Body of pancreas (tissue), 4 donors: ENCODE results near the gene TAMALIN. TPM values are rescaled to one million over a fixed set of nuclear protein-coding genes. Genes with fewer than 3 reads are reported as not detected.
A peak's percentile ranks its signal among the peaks of the same experiment; 100 is the strongest.

ENCODE experiments used
- ATAC-seq: fragments of 150-250 bp; one replicate; pipeline ENCODE4 v1.9.1; 2016
- DNase-seq, 4 donors: peaks; one replicate each; pipeline ENCODE4 v3.0.0-alpha.2; 2019
- H3K27ac ChIP-seq, 4 donors: fragments of 200-600 bp; sonication (generic); 1 replicate in 3 of 4; 2 replicates in 1 of 4; pipeline versions ENCODE4 v1.5.1 to v1.6.1; 2016 to 2019; ENCODE audit warnings: mild to moderate bottlenecking in 1 of 4, mixed read lengths in 1 of 4, moderate library complexity in 1 of 4
- H3K27me3 ChIP-seq, 2 donors: fragments of 200-600 bp; sonication (generic); one replicate each; pipeline ENCODE4 v1.6.0; 2016; ENCODE audit warnings: mild to moderate bottlenecking in 1 of 2
- H3K36me3 ChIP-seq, 2 donors: fragments of 200-600 bp; sonication (generic); replicated peaks in 1 of 2; 2 replicates each; pipeline ENCODE4 v1.5.1; 2016; ENCODE audit warnings: low read depth in 2 of 2; ENCODE audit not compliant: insufficient read depth in 1 of 2
- H3K4me1 ChIP-seq: fragments of 200-600 bp; sonication (generic); one replicate; pipeline ENCODE4 v1.6.0; 2016
- H3K4me3 ChIP-seq, 2 donors: fragments of 200-600 bp; sonication (generic); 1 replicate in 1 of 2; 2 replicates in 1 of 2; pipeline ENCODE4 v1.5.1; 2016 to 2019
- H3K9me3 ChIP-seq, 3 donors: fragments of 200-600 bp; sonication (generic); 1 replicate in 2 of 3; 2 replicates in 1 of 3; pipeline ENCODE4 v1.5.1; 2016
- POLR2A ChIP-seq, 3 donors: fragments of 450-650 bp; IDR thresholded peaks; one replicate each; pipeline ENCODE4 v1.6.1; 2016; ENCODE audit warnings: antibody characterized with exemption in 3 of 3, mild to moderate bottlenecking in 2 of 3
- WGBS, 2 donors: methylation state at CpG; one replicate each; pipeline ENCODE4 v1.1.5; 2017; 5-methylcytosine and 5-hydroxymethylcytosine counted together
- intact Hi-C: fragments of 100-400 bp; cut with DNase I; formaldehyde crosslinking; loops from one replicate; pipeline ENCODE4 v1.15.1; 2023
- total RNA-seq, 2 donors: library from RNA; depleted of rRNA; stranded (reverse); fragments of >200 nt; gene quantifications; one replicate each; pipeline ENCODE4 v1.1.0, GENCODE V29; 2016
- TF ChIP-seq, protein P1 (sequence below), 7 experiments: fragments of 450-650 bp in 4 of 7; fragments of 200-600 bp in 3 of 7; sonication (generic) in 3 of 7; IDR thresholded peaks; one replicate each; pipeline ENCODE4 v1.5.1; 2016 to 2019; ENCODE audit warnings: antibody characterized with exemption in 7 of 7

The TAMALIN gene
- total RNA-seq, 2 donors from 2014 or later: 7.0 to 19.4 TPM

DNA sequence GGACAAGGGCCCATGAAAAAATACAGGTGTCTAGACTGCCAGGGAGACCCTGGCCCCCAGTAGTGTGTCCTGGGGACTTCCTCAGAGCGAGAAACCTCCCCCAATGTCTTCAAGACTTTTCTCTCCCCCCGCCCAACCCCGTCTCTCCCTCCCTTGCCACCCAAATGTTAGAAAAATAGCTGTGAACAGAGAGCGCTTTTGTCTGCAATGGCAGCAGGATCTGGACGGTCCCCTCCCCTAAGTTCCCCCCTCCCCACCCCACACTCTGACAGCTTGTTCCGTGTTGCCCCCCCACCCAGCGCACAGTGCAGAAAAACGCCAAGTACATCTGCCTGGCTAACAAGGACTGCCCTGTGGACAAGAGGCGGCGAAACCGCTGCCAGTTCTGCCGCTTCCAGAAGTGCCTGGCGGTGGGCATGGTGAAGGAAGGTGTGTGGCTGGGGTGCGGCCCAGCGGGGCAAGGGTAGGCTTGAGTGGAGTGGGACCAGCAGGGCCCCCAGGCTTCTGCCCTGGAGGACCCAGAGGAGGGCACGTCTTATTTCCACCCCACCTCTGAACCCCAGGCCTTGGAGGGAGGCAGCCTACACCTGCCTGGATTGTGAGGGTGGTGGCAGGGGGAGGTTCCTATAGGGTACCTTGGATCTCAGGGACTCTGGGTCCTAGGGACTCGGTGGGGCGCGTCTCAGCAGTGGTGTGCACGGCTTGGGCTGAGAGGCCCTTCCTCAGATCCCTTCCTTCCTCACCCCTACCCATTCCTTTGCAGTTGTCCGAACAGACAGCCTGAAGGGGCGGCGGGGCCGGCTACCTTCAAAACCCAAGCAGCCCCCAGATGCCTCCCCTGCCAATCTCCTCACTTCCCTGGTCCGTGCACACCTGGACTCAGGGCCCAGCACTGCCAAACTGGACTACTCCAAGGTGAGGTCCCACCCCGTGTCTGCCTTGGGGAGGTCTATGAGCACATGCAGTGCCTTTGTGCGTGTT lies 49.3 kb downstream of the TAMALIN start:
- intact Hi-C loops: no loop called here
- TF ChIP-seq POLR2A (IDR thresholded peaks at IDR 0.05): no peak
- TF ChIP-seq, protein P1, sequence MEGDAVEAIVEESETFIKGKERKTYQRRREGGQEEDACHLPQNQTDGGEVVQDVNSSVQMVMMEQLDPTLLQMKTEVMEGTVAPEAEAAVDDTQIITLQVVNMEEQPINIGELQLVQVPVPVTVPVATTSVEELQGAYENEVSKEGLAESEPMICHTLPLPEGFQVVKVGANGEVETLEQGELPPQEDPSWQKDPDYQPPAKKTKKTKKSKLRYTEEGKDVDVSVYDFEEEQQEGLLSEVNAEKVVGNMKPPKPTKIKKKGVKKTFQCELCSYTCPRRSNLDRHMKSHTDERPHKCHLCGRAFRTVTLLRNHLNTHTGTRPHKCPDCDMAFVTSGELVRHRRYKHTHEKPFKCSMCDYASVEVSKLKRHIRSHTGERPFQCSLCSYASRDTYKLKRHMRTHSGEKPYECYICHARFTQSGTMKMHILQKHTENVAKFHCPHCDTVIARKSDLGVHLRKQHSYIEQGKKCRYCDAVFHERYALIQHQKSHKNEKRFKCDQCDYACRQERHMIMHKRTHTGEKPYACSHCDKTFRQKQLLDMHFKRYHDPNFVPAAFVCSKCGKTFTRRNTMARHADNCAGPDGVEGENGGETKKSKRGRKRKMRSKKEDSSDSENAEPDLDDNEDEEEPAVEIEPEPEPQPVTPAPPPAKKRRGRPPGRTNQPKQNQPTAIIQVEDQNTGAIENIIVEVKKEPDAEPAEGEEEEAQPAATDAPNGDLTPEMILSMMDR (IDR thresholded peaks at IDR 0.05): no peak
- 86 to 91% methylated on average over 20 to 27 of the region's 27 CpGs for WGBS, 2 donors
- Histone ChIP-seq H3K9me3 (no peaks in the 10 kb centered on the region), H3K4me3 (no peak overlapping the region), H3K36me3 (no peaks in the 10 kb centered on the region), H3K27me3 (no peaks in the 10 kb centered on the region), H3K27ac (no peak overlapping the region), H3K4me1 (peaks cover 23% of the 10 kb centered on the region)
- ATAC-seq (no peak), DNase-seq (no peak)

DNA sequence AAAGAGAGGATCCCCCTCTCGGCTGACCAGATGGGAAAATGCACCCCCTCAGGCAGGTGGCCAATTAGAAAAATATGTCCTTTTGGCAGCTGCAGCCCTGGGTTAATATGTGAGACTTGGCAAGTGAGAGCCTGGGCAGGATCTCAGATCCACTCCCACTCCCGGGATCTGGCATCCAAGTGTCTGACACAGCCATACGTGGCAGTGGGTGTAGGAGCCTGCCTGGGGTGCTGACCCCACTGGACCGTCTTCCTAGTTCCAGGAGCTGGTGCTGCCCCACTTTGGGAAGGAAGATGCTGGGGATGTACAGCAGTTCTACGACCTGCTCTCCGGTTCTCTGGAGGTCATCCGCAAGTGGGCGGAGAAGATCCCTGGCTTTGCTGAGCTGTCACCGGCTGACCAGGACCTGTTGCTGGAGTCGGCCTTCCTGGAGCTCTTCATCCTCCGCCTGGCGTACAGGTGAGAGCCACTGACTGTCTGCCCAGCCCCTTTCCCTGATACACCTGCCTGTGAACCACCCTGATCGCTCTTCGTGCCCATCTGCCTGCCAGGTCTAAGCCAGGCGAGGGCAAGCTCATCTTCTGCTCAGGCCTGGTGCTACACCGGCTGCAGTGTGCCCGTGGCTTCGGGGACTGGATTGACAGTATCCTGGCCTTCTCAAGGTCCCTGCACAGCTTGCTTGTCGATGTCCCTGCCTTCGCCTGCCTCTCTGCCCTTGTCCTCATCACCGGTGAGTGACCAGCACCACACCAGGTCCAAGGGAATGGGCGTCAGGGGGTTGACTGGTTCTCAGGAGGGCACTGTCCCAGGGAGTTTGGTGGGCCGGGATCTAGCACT lies 50.3 kb downstream of the TAMALIN start:
- peak overlapping the region in 1 of 4 donors; percentile 6 for H3K27ac ChIP-seq
- ATAC-seq (no peak), DNase-seq (no peak)
- no peaks in the 10 kb centered on the region for H3K36me3 ChIP-seq
- H3K4me3 ChIP-seq: no peak overlapping the region
- intact Hi-C loops: no loop called here
- TF ChIP-seq, protein P1 (IDR thresholded peaks at IDR 0.05): no peak
- no peak for TF ChIP-seq POLR2A (IDR thresholded peaks at IDR 0.05)
- no peaks in the 10 kb centered on the region for H3K9me3 ChIP-seq
- no peaks in the 10 kb centered on the region for H3K27me3 ChIP-seq
- WGBS, 2 donors: 76 to 82% methylated on average over 12 to 23 of the region's 23 CpGs
- peaks cover 21% of the 10 kb centered on the region for H3K4me1 ChIP-seq

DNA sequence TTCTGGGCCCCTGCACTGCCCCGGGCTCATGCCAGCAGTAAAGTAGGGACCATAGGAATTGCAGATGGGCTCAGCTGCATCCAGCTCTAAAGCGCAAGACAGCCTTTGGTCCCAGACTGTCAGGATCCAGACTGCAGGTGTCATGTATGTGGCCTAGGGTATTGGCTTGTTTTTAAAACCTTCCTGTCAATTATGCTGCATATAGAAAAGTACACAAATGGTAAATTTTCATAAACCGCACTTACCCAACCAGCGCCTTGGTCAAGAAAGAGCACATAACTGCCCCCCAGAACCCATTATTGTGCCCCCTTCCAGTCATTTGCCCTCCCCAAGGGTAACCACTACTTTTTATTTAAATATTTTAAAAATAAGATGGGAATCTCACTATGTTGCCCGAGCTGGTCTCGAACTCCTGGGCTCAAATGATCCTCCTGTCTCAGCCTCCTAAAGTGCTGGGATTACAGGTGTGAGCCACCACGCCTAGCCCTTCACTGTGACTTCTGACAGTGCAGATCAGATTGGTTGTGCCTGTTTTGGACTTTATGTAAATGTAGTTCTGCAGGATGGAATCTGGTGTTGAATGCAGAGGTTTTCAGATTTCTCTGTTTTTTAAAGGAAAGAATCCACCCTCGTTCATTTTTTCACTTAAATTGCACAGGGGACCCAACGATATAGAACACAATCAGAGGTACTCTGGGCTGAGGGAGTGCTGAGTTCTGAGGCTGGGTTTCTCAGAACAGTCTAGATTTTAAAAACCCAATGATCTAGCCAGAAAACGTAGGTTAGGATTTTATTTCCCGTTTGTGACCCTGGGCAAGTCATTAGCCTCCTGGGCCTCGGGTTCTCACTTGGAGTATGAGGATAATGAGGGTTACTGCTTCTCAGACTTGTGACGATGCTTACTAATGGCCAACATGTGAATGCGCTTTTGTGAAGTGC lies 51.2 kb downstream of the TAMALIN start:
- DNase-seq: no peak
- Histone ChIP-seq H3K27me3 (no peaks in the 10 kb centered on the region), H3K27ac (no peak overlapping the region), H3K9me3 (no peaks in the 10 kb centered on the region), H3K36me3 (no peaks in the 10 kb centered on the region), H3K4me1 (peaks cover 17% of the 10 kb centered on the region), H3K4me3 (no peak overlapping the region)
- intact Hi-C loops: no loop called here
- TF ChIP-seq, protein P1 (IDR thresholded peaks at IDR 0.05): no peak
- TF ChIP-seq POLR2A (IDR thresholded peaks at IDR 0.05): no peak
- WGBS, 2 donors: 86 to 94% methylated on average over 14 of the region's 14 CpGs
- no peak for ATAC-seq

DNA sequence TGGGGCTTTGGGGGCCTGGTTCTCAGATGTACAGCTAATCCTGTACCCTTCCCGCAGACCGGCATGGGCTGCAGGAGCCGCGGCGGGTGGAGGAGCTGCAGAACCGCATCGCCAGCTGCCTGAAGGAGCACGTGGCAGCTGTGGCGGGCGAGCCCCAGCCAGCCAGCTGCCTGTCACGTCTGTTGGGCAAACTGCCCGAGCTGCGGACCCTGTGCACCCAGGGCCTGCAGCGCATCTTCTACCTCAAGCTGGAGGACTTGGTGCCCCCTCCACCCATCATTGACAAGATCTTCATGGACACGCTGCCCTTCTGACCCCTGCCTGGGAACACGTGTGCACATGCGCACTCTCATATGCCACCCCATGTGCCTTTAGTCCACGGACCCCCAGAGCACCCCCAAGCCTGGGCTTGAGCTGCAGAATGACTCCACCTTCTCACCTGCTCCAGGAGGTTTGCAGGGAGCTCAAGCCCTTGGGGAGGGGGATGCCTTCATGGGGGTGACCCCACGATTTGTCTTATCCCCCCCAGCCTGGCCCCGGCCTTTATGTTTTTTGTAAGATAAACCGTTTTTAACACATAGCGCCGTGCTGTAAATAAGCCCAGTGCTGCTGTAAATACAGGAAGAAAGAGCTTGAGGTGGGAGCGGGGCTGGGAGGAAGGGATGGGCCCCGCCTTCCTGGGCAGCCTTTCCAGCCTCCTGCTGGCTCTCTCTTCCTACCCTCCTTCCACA lies 52.0 kb downstream of the TAMALIN start:
- Histone ChIP-seq H3K9me3 (no peaks in the 10 kb centered on the region), H3K4me3 (no peak overlapping the region), H3K27ac (no peak overlapping the region), H3K4me1 (peaks cover 19% of the 10 kb centered on the region), H3K36me3 (no peaks in the 10 kb centered on the region), H3K27me3 (no peaks in the 10 kb centered on the region)
- intact Hi-C loops: no loop called here
- no peak for ATAC-seq
- no peak for DNase-seq
- WGBS, 2 donors: 70 to 76% methylated on average over 15 to 22 of the region's 25 CpGs
- no peak for TF ChIP-seq POLR2A (IDR thresholded peaks at IDR 0.05)
- TF ChIP-seq, protein P1 (IDR thresholded peaks at IDR 0.05): no peak
